ENCODE data around the gene MCF2L2.
"Not testable (repeated sequence)": the region's sequence is repeated elsewhere in the genome, so short reads cannot be mapped to it uniquely, and the experiment has no call there.

The MCF2L2 gene, protein sequence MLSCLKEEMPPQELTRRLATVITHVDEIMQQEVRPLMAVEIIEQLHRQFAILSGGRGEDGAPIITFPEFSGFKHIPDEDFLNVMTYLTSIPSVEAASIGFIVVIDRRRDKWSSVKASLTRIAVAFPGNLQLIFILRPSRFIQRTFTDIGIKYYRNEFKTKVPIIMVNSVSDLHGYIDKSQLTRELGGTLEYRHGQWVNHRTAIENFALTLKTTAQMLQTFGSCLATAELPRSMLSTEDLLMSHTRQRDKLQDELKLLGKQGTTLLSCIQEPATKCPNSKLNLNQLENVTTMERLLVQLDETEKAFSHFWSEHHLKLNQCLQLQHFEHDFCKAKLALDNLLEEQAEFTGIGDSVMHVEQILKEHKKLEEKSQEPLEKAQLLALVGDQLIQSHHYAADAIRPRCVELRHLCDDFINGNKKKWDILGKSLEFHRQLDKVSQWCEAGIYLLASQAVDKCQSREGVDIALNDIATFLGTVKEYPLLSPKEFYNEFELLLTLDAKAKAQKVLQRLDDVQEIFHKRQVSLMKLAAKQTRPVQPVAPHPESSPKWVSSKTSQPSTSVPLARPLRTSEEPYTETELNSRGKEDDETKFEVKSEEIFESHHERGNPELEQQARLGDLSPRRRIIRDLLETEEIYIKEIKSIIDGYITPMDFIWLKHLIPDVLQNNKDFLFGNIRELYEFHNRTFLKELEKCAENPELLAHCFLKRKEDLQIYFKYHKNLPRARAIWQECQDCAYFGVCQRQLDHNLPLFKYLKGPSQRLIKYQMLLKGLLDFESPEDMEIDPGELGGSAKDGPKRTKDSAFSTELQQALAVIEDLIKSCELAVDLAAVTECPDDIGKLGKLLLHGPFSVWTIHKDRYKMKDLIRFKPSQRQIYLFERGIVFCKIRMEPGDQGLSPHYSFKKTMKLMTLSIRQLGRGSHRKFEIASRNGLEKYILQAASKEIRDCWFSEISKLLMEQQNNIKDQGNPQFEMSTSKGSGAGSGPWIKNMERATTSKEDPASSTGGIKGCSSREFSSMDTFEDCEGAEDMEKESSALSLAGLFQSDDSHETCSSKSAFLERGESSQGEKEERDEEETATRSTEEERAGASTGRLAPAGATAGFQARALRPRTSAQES

DNA sequence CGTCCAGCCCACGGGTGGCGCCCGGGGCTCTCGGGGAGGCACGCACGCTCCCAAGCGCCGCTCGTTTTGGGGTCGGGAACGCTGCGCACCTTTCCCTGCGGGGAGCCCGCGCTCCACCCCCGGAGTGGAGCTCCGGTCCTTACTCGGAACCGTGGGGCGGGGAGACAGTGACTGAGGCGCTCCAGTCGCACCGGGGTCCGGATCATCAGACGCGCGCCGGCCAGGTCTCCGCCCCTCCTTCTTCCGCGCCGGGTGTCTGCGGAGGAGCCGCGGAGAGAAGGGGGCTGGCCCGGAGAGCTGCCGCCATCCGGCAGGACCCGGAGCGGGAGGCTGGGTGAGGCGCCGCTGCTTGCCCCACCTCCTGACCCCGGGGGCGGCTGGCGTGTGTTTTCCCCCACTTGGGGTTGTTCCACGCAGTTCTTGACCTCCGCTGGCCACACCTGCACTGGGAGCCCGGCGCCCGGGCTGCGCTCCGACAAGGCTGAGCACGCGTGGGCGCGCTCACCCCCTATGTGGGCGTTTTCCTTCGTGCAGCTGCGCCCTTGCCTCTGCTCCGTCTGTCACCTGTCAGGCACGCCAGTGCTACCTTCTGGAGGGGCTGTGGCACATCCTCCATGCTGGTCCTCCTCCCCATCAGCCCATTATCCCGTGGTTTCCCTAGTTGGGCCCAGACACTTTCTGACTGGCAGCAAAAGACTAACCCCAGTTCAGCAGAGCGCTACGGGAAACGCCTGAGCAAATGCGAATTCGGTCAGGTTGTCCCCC, at the start of gene MCF2L2:
Gene MCF2L2 (minus strand): TSS at position 173 of the 765 bp plus-strand sequence. CDS start 642 bp downstream, outside the sequence.
- DNase-seq, result peak; percentile 89

DNA sequence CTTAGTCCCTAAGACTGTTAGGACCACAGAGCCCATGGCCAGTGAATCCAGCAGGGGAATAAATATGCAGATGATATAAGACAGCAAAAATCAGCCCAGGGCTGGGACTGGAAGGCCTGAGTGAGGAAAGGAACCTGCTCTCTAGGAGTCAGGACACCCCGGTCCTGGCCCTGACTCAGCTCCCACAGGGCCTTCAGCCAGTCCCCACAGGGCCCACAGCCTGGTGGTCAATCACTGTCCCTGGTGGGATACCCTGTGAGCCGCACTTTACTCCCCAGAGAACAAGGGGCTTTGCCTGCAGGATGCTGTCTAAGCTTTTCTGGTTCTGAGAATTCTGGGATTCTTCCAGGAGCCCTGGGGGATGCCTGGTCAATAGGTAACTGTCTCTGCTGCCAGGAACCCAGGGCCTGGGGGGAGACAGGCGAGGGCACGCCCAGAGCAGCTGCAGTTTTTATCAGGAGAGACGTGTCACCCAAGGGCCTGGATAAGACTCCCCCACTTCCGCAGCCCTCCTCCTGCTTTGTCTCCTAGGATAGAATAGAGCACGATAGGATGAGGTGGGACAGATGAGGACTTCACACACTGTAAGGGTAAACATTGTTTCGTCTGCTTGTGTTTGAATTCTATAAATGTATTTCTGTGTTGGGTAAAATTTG, 49.5 kb upstream of the MCF2L2 start:
- no peak for DNase-seq

DNA sequence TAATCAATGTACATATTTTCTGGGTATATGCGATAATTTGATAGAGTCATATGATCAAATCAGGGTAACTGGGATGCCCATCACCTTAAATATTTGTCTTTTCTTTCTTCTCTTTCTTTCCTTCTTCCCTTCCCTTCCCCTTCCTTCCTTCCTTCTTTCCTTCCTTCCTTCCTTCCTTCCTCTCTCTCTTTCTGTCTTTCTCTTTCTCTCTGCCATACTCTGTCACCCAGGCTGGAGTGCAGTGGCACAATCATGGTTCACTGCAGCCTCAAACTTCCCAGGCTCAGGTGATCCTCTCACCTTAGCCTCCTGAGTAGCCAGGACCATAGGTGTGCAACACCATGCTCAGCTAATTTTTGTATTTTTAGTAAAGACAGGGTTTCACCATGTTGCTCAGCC, 47.3 kb upstream of the MCF2L2 start:
- DNase-seq, result not testable (repeated sequence)

DNA sequence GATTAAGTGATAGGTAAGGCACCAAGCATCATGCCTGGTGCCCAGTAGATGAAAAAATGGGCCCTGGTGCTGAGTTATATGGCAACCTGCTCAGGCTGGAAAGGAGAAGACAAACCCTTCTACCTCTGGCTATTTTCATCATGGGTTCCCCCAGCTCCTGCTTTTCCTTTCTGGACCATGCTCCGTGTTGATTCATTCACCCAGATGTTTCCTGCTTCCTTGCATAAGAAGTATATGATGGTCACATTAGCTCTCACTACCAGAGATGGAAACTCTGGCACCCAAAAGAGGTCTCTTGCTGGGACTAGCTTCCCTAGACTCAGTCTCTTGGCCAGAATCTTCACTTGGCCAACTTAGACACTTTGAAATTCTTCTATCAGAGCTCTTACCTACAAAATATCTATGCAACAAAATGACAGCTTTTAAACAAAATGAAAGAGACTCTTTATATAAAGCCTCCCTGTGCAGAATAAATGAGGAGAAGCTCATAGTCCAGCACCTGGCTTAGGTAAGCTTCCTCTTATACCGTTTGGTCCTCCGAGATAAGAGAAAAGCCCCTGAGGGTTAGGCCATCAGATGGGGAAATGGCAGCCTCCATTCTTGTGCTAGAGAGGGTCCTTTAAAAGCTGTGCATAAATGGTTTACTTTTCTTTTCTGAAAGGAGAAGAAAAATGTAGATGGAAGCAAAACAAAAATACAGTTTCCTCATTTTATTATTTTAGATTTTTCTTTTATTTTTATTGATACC, 46.8 kb upstream of the MCF2L2 start:
- no peak for DNase-seq

DNA sequence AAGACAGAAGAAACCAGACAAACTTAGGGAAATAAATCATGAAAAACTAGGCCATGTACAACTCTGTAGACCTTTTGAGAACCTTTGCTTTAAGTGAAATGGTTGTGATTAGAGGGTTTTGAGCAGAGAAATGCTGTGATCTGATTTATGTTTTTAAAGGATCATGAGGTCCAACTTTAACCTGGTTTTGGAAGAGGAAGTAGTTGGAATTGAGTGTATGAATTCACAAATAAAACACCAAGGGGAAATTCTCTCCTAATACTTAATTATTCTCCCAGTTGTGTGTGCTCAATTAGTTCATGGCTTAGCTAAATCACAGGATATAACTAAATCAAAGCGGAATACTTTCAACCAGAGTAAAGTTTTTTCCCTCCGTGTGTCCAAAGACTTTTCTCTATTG, 45.5 kb upstream of the MCF2L2 start:
- DNase-seq, result no peak

DNA sequence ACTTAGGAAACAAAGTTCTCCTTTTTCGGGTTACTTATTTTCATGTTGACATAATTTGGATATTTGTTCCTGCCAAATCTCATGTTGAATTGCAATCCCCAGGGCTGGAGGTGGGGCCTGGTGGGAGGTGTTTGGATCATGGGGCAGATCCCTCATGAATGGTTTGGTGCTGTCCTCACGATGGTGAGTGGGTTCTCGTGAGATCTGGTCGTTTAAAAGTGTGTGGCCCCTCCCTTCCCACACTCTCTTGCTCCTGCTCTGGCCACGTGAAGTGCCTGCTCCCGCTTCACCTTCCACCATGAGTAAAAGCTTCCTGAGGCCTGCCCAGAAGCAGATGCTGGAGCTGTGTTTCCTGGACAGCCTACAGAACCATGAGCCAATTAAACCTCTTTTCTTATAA, 43.7 kb upstream of the MCF2L2 start:
- DNase-seq, result no peak

DNA sequence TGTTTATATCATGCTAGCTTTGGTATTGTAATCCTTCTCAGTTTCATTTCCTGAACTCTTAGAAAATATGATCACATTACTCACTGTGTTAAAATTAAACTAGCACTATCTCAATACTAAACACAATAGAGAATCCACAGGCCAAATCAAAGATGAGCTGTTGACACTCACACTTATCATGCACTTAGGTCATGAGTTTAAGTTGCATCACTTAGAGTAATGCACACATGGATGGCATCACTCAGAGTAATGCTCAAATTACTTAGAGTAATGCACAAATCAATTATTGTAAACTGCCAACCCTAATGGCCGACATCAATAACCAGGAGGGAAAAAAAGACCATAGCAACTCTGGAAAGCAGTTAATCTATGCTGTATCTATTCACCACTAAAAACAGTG, 40.0 kb upstream of the MCF2L2 start:
- DNase-seq, result peak; percentile 29

DNA sequence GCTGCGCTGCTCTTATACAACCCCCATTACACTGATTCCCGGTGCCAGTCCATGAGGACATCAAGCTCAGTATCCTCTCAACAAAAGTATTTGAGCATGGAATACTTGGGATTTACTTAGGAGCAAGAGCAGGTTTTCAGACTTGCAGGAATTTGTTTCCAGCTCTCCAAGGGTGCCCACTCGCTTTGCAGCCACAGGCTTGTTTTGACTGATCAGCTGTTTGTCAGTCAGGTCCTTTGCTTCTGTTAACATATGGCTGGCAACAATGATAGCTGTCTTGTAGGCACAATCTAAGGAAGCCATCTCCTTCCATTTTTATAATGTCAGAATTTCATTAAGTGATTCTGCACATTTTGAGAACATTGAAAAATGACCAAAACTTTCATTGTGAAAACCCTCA, 38.2 kb upstream of the MCF2L2 start:
- no peak for DNase-seq

DNA sequence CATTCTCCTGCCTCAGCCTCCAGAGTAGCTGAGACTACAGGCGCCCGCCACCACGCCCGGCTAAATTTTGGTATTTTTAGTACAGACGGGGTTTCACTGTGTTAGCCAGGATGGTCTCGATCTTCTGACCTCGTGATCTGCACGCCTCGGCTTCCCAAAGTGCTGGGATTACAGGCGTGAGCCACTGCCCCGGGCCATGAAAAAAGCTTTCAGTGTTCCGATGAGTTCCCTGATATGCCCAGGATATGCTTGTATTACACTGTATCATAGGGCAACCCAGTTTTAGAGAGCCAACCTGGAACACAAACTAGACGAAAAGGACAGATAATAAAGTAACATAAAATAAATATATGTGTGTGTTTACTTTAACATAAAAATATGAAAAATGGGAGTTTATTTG, 37.3 kb upstream of the MCF2L2 start:
- not testable (repeated sequence) for DNase-seq

DNA sequence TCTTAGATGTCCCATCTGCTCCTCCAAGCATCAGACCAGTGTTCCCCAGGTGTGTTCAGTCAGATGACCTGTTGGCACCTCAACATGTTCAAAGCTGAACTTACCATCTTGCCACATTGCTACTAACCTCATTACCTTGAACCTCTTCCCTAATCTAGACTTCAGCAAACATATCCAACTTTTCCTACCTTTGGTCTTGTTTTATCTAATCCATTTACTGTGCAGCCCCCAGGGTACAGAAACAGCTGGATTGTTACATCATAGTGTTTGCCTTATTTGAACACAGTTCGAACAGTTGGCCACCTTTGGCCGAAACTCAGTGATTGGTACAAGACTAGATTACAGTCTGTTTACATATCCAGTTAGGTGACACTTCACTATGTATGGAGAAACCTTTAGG, 36.1 kb upstream of the MCF2L2 start:
- DNase-seq, result no peak

DNA sequence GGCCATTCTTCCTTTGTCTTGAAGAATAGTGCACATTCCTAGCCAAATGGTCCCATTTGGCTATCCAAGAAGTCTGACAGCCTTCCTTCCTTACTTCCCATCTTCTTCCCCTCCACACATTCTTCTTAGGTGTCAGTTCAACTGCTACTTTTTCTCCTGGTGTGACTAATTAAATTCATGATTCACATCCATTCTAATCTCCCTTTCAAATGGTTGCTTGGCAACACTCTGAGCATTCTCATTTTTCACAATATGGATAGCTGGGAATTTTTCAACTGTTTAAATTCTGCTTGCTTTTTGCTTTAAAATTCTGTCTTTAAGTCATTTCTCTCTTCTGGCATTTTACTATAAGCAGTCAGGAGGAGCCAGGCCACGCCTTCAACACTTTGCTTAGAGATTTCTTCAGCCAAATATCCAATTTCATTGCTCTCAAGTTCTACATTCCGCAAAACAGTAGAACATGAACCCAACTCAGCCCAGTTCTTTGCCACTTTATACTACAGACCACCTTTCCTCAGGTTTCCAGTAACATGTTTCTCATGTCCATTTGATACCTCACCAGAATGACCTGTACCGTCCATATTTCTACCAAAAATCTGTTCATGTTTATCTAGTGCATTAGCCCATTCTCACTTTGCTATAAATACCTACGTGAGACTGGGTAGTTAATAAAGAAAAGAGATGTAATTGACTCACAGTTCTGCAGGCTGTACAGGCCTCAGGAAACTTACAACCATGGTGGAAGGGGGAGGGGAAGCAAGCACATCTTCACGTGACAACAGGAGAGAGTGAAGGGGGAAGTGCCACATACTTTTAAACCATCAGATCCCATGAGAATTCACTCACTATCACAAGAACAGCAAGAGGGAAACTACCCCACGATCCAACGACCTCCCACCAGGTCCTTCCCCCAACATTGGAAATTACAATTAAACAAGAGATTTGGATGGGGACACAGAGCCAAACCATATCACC, 31.9 kb upstream of the MCF2L2 start:
- DNase-seq, result no peak

DNA sequence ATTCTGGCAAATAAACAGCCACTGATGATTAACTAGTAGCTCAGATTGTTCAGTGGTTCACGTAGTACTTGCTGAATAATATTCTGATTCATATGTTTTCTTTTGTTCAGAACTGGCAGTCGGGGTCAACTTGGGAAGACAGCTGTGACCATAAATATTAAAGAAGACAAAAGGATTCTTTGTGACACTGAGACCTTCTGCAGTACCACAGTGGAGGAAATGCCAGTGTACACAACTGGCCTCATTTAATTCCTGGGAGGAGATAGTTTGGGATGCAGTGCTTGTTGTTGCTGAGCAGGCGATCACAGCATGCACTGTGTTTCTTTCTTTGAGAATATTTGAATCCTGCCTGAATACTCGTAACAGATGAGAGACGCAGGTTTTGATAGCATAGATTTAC, 26.7 kb upstream of the MCF2L2 start:
- no peak for DNase-seq

DNA sequence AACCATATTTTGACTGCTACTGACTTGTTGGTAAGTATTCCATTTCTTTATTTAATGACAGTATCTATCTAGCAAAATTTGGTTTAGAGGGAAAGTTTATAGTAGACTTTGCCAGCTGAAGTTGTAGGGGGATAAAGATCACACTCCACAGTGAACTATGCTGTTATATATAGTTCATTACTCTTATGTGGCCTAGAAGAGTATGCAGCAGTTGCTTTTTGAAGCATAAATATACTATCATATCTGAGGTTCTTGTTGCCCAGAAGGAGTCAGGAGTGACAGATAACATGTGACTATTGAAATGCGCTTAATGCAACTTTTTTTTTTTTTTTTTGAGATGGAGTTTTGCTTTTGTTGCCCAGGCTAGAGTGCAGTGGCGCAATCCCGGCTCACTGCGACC, 25.6 kb upstream of the MCF2L2 start:
- DNase-seq, result no peak

DNA sequence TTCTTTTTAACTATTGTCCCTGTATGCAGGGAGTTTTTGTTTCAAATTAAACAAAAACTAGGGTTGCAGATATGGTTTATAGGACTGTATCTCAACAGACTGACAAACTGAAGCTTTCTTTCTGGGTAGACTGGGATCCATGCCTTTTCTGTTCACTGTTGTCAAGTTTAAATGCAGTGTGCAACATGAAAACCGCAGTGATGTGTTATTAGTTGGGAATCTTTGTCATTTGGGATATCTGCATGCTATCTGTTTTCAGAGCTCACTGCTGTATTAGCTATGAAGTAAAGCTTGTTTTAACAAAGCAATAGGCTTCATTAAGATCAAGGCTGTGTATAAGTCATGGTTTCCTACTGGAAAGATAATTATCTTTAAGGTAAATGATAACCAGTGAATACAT, 21.4 kb upstream of the MCF2L2 start:
- DNase-seq, result no peak

DNA sequence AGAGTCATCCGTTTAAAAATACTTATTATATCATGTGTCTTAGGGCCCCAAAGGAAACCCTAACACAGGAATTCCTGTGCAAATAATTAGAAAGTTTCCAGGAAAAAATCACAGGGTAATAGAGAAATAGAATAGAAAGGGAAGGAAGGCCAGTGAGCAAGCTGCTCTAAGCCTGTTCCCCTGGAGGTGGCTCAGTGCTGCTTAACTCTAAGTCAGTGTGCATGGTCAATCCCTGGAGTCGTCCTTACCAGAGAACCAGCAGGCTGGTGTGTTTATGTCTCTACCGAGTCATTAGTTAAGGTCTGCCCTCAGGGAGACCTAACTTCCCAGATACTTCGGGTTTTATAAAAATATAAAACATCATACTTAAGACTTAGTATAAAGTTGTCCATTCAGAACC, 21.0 kb upstream of the MCF2L2 start:
- DNase-seq, result no peak

DNA sequence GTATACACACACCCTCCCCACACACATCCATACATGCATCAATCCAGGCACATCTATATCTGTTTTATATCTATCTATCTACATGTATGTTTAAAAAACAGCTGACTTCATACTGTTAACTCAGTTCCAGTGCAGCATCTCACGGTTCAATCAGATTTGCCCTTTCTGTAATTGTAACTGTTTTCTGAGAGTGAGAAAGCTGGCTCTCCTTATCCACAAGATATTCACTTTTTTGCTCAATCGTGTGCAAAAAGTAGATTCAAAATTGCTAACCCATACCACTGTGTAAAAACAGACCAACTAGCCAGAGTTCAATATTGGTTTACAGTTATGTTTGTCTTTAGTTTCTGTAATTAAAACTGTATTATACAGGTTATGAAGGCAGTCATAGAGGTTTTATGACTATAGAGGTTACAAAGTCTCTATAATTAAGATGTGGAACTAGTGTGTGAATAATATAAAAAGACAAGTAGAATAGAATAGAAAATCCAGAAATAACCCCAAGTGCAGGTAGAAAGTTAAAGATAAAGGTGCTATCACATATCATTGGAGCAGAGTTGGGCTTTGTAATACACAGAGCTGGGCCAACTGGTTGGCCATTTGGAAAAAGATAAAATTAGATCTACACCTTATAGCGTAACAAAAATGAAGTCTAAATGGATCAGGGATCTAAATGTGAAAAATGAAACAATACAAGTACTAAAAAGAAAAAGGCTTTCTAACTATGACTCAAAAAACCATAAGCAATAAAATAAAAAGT, 20.1 kb upstream of the MCF2L2 start:
- no peak for DNase-seq

DNA sequence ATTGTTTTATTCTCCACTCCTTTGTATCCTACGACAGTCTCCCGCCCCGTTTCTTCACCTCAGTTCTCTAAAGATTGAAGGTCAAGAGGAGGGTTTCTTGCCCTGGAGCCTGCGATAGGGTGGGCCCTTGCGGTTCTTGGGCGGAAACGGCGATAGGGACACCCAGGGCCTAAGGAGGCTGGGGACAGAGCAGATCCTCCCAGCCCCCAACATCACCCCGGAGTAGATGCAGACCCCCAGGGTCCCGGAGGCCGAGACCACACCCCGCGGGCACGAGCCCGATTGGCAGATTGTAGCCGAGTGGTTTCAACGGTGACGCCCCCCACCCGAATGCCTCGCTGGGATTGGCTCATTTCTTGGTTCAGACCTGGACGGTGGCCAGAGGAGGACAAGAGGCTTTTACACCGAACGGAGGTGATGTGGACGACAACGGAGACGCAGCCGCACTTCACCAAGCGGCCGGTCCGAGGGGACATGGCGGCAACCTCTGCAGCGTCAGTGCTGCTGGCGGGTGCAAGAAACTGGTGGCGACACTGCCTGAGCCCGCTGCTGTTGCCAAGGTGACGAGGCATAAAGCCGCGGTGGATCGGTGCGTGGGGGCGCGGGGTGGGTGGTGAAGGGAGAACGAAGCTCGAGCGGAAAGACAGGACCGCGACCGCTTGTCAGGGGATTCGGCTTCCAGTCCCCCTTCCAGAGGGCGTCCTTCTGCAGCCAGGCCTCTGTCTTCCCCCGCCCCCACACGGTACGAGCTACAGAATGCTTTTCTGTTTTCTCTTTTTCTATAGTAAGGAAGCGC, 19.0 kb upstream of the MCF2L2 start:
- DNase-seq, result peak; percentile 91

DNA sequence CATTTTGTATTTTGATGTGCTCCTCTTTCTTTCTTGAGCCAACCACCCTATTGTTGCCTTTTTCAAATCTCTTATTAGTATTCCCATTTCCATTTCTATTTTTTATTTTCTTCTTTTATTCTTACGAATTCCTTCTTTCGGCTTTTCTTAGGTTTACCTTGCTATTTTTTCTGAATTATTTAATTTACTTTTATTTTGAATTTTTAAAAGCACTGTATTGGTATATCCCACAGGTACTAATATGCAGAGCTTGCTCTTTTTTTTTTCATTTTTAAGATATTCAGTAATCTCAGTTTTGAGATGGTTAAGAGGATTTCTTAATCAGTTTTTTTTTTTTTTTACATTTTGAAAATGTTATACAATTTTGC, 18.4 kb upstream of the MCF2L2 start:
- no peak for DNase-seq

DNA sequence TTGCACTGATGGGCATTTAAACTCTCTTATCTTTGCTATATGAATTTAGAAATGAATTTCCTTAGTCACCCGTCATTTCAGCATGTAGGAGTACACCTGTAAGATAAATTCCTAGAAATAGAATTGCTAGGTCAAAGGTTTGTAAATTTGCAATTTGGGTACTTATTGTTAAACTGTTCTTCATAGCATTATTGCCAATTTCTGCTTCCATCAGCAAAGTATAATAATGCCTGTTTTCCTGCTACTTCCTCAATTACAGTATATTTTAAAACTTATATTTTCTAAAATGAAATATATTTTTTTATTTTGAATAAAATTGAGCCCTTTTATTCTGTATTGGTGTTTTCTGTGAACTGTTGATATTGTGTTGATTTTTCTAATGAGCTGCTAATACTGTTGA, 16.3 kb upstream of the MCF2L2 start:
- no peak for DNase-seq

Measured in activated CD4-positive, alpha-beta T cell treated with anti-CD3 and anti-CD28 coated beads, Interleukin-10, Interleukin-2, amounts not matched to agents 100 ng/mL and 50 ng/mL, durations not matched to agents 16 hours and 8 hours (primary cell).